ENCODE results near the gene KMT5C. TPM values are rescaled to one million over a fixed set of nuclear protein-coding genes. Genes with fewer than 3 reads are reported as not detected.
"Not testable (repeated sequence)": the region's sequence is repeated elsewhere in the genome, so short reads cannot be mapped to it uniquely, and the experiment has no call there.

The KMT5C gene
- total and polyA plus RNA-seq, 10 of the 15 experiments (the other 5 are each of a cell fraction or from before 2014, with no cell fraction given) = 0.20 to 15.8 (median 4.3) TPM; not detected in 1

DNA sequence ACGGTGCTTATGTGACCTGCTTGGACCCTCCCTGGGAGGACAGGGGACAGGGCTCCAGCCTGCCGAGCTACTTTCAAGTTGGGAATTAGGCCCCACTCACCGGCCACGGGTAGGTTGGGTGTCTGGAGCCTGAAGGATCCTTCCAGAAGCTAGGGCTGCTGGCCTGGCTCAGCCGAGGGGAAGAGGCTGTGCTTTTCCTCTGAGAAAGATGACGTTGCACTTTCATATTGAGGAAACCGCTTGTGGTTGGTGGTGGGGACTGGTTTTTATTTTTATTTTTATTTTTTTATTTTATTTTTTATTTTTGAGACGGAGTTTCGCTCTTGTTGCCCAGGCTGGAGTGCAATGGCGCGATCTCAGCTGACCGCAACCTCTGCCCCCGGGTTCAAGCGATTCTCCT, 14.5 kb upstream of the KMT5C start, which contains the start of gene TMEM150B:
TMEM150B (minus strand) TSS at position 170 of the 400 bp plus-strand sequence. CDS start 4,305 bp downstream, outside the sequence.
- SMC1A ChIA-PET (ENCODE audit: uncharacterized antibody, unreplicated experiment) = no interaction called here
- peak; percentile 23; the same call in 1 of the 2 replicates for TF ChIP-seq RUNX3 (IDR thresholded peaks at IDR 0.05; ENCODE audit: low read length)
- no peak for TF ChIP-seq FOXK2 (IDR thresholded peaks at IDR 0.05)
- ATAC-seq (no peak), FAIRE-seq (no peak), DNase-seq (ENCODE audit: low read depth, low spot score) (no peak)
- no peak within 1 kb of the TSS for H3K4me2 ChIP-seq (ENCODE audit: control insufficient read depth, insufficient read depth)
- 38% methylated on average over 14 of the region's 14 CpGs for WGBS (ENCODE audit: insufficient coverage, insufficient replicate concordance, low lambda C conversion rate, missing lambda C conversion rate)
- no peaks in the 10 kb centered on the region for H3K9me3 ChIP-seq (replicated peaks; ENCODE audit: control insufficient read depth, insufficient read depth, low read length)
- H3K79me2 ChIP-seq (ENCODE audit: control insufficient read depth, insufficient read depth, low read length) = no peaks in the 10 kb centered on the region
- no peaks in the 10 kb centered on the region for H3K27me3 ChIP-seq (replicated peaks in 1 of 2; ENCODE audit: control insufficient read depth in 2 of 2, insufficient read depth in 2 of 2, low read length in 1 of 2)
- RAD21 ChIA-PET (ENCODE audit: unreplicated experiment) = interaction anchor here (1.0 kb wide), 1 partner anchor 14 kb away, joined by 3 read pairs; the partner anchor contains the start of gene KMT5C
- H2AFZ ChIP-seq (ENCODE audit: control insufficient read depth, low read depth, low read length) = peak within 1 kb of the TSS; percentile 3
- no peaks in the 10 kb centered on the region for H3K36me3 ChIP-seq (ENCODE audit: control insufficient read depth in 2 of 2, insufficient read depth in 2 of 2, low read length in 1 of 2)
- in situ Hi-C loops (cut with MboI) (no loop called here), intact Hi-C loops (cut with micrococcal nuclease; ENCODE audit: unreplicated experiment) (no loop called here)
- POLR2A ChIA-PET = interaction anchor here (0.6 to 2.2 kb wide), 2 partner anchors 14 to 35 kb away, joined by 4 to 7 read pairs; partner anchors contain the start of gene KMT5C
- H4K20me1 ChIP-seq (ENCODE audit: control insufficient read depth, insufficient read depth) = no peaks in the 10 kb centered on the region
- H3K4me3 ChIP-seq = no peak within 1 kb of the TSS
- CTCF ChIA-PET = interaction anchor here (0.9 to 1.4 kb wide), 2 partner anchors 22 to 24 kb away, joined by 3 to 4 read pairs; no protein-coding TSS in a partner anchor
- no peaks in the 10 kb centered on the region for H3K4me1 ChIP-seq (ENCODE audit: control insufficient read depth, insufficient read depth, low read length)
- no peak within 1 kb of the TSS for H3K27ac ChIP-seq (ENCODE audit: control insufficient read depth, insufficient read depth)
- BruUV-seq (replicated peaks) = no TSS peak
- H3K9ac ChIP-seq (ENCODE audit: control insufficient read depth, insufficient read depth, low read length) = no peak within 1 kb of the TSS

- H3K36me3 ChIP-seq (ENCODE audit: control insufficient read depth in 2 of 2, insufficient read depth in 2 of 2, low read length in 1 of 2); DNase-seq (ENCODE audit: low read depth, low spot score); H3K4me2 ChIP-seq (ENCODE audit: control insufficient read depth, insufficient read depth); H3K9me3 ChIP-seq (replicated peaks; ENCODE audit: control insufficient read depth, insufficient read depth, low read length); in situ Hi-C loops (cut with MboI); intact Hi-C loops (cut with micrococcal nuclease; ENCODE audit: unreplicated experiment); RAD21 ChIA-PET (ENCODE audit: unreplicated experiment); H3K27ac ChIP-seq (ENCODE audit: control insufficient read depth, insufficient read depth); H4K20me1 ChIP-seq (ENCODE audit: control insufficient read depth, insufficient read depth); SMC1A ChIA-PET (ENCODE audit: uncharacterized antibody, unreplicated experiment); BruUV-seq (replicated peaks); FAIRE-seq; H3K9ac ChIP-seq (ENCODE audit: control insufficient read depth, insufficient read depth, low read length); H3K4me1 ChIP-seq (ENCODE audit: control insufficient read depth, insufficient read depth, low read length); H3K4me3 ChIP-seq; H3K27me3 ChIP-seq (replicated peaks in 1 of 2; ENCODE audit: control insufficient read depth in 2 of 2, insufficient read depth in 2 of 2, low read length in 1 of 2); POLR2A ChIA-PET; H3K79me2 ChIP-seq (ENCODE audit: control insufficient read depth, insufficient read depth, low read length); H2AFZ ChIP-seq (ENCODE audit: control insufficient read depth, low read depth, low read length): not testable (repeated sequence)
- TF ChIP-seq RFX5 (IDR thresholded peaks at IDR 0.05; ENCODE audit: low read depth, low read length) (peak; percentile 96), CREB1 (IDR thresholded peaks at IDR 0.05; ENCODE audit: low read depth) (peak; percentile 76), CREM (IDR thresholded peaks at IDR 0.05; ENCODE audit: low read depth) (0 out of 2 replicates have a peak, but pooled peaks have one; percentile 37)
- CTCF ChIA-PET = interaction anchor here (0.8 kb wide), 1 partner anchor 8 kb away, joined by 3 read pairs; no protein-coding TSS in a partner anchor
- ATAC-seq = peak; percentile 63; the same call in 2 of the 3 replicates
- 36% methylated on average over 4 of the region's 4 CpGs for WGBS (ENCODE audit: insufficient coverage, insufficient replicate concordance, low lambda C conversion rate, missing lambda C conversion rate)
Measured at GRCh38 chr19:55328774-55329318, 10.8 kb upstream of the KMT5C start.

DNA sequence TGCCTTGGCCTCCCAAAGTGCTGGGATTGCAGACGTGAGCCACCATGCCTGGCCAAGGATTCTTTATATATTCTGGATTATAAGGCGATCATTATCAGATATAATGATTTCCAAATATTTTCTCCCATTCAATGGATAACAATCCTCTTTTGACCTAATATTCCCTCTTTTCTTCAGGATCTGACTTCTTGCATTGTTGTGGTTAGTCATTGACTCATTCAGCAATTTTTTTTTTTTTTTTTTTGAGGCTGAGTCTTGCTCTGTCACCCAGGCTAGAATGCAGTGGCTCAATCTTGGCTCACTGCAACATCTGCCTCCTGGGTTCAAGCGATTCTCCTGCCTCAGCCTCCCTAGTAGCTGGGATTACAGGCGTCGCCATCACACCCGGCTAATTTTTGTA, 9.9 kb upstream of the KMT5C start:
- H3K4me1 ChIP-seq (ENCODE audit: control insufficient read depth, insufficient read depth, low read length); ATAC-seq; H3K36me3 ChIP-seq (ENCODE audit: control insufficient read depth in 2 of 2, insufficient read depth in 2 of 2, low read length in 1 of 2); FAIRE-seq; DNase-seq (ENCODE audit: low read depth, low spot score); H2AFZ ChIP-seq (ENCODE audit: control insufficient read depth, low read depth, low read length); H3K27ac ChIP-seq (ENCODE audit: control insufficient read depth, insufficient read depth); H3K79me2 ChIP-seq (ENCODE audit: control insufficient read depth, insufficient read depth, low read length); SMC1A ChIA-PET (ENCODE audit: uncharacterized antibody, unreplicated experiment); RAD21 ChIA-PET (ENCODE audit: unreplicated experiment); H3K9me3 ChIP-seq (replicated peaks; ENCODE audit: control insufficient read depth, insufficient read depth, low read length); H3K4me2 ChIP-seq (ENCODE audit: control insufficient read depth, insufficient read depth); H3K27me3 ChIP-seq (replicated peaks in 1 of 2; ENCODE audit: control insufficient read depth in 2 of 2, insufficient read depth in 2 of 2, low read length in 1 of 2); H3K4me3 ChIP-seq; H4K20me1 ChIP-seq (ENCODE audit: control insufficient read depth, insufficient read depth); intact Hi-C loops (cut with micrococcal nuclease; ENCODE audit: unreplicated experiment); in situ Hi-C loops (cut with MboI); POLR2A ChIA-PET; H3K9ac ChIP-seq (ENCODE audit: control insufficient read depth, insufficient read depth, low read length); CTCF ChIA-PET; BruUV-seq (replicated peaks): not testable (repeated sequence)
- WGBS (ENCODE audit: insufficient coverage, insufficient replicate concordance, low lambda C conversion rate, missing lambda C conversion rate) = 90% methylated on average over 6 of the region's 6 CpGs
